Thyroid gland (tissue), 4 donors: ENCODE results near the gene WDR36. TPM values are rescaled to one million over a fixed set of nuclear protein-coding genes. Genes with fewer than 3 reads are reported as not detected.
A peak's percentile ranks its signal among the peaks of the same experiment; 100 is the strongest.

Source experiments
- DNase-seq, 2 donors: peaks; one replicate each; pipeline ENCODE4 v3.0.0-alpha.2; 2019
- H3K27ac ChIP-seq, 3 donors: fragments of 200-600 bp; sonication (generic); 1 replicate in 2 of 3; 2 replicates in 1 of 3; pipeline ENCODE4 v1.5.1; 2016 to 2019; ENCODE audit warnings: mild to moderate bottlenecking in 1 of 3, moderate library complexity in 1 of 3
- H3K27me3 ChIP-seq: fragments of 200-600 bp; sonication (generic); one replicate; pipeline ENCODE4 v1.5.1; 2019
- H3K36me3 ChIP-seq, 2 donors: fragments of 200-600 bp; sonication (generic); one replicate each; pipeline ENCODE4 v1.5.1; 2016 to 2019
- H3K4me1 ChIP-seq, 2 donors: fragments of 200-600 bp; sonication (generic); one replicate each; pipeline ENCODE4 v1.5.1; 2017 to 2019
- H3K4me3 ChIP-seq, 3 donors: fragments of 200-600 bp; sonication (generic); replicated peaks in 1 of 3; 1 replicate in 2 of 3; 2 replicates in 1 of 3; pipeline ENCODE4 v1.5.1; 2016; ENCODE audit warnings: mild to moderate bottlenecking in 1 of 3
- H3K9me3 ChIP-seq: fragments of 200-600 bp; sonication (generic); one replicate; pipeline ENCODE4 v1.5.1; 2017
- CTCF ChIP-seq, 6 experiments: fragments of 200-600 bp in 3 of 6; fragments of 450-650 bp in 3 of 6; sonication (generic) in 3 of 6; IDR thresholded peaks; one replicate each; pipeline ENCODE4 v1.5.1; 2016 to 2019; ENCODE audit warnings: antibody characterized with exemption in 6 of 6, mild to moderate bottlenecking in 2 of 6, inconsistent platforms in 1 of 6, moderate library complexity in 1 of 6
- POLR2A ChIP-seq, 2 donors: fragments of 450-650 bp; IDR thresholded peaks; one replicate each; pipeline ENCODE4 v1.6.1; 2017; ENCODE audit warnings: antibody characterized with exemption in 2 of 2, mild to moderate bottlenecking in 2 of 2, moderate library complexity in 1 of 2
- WGBS, 2 donors: methylation state at CpG; one replicate each; pipeline ENCODE4 v1.1.5; 2017; 5-methylcytosine and 5-hydroxymethylcytosine counted together
- intact Hi-C: fragments of 100-400 bp; cut with DNase I; formaldehyde crosslinking; loops from one replicate; pipeline ENCODE4 v1.15.1; 2023
- total RNA-seq, 4 donors: library from RNA; depleted of rRNA; stranded (reverse); fragments of >200 nt; gene quantifications; one replicate each; pipeline ENCODE4 v1.2.3, GENCODE V29; 2016

Gene WDR36
- total RNA-seq, 4 donors from 2014 or later, result 26.3 to 43.2 (median 30.4) TPM

GRCh38 chr5:111063709-111064322 is 28.3 kb upstream of the WDR36 start:
- no peak for TF ChIP-seq POLR2A (IDR thresholded peaks at IDR 0.05)
- peak in 3 of 6 experiments; percentile 47 to 70 (median 56) for TF ChIP-seq CTCF (IDR thresholded peaks at IDR 0.05)
- H3K9me3 ChIP-seq, result no peaks in the 10 kb centered on the region
- H3K27ac ChIP-seq, result no peak overlapping the region
- H3K27me3 ChIP-seq, result no peaks in the 10 kb centered on the region
- no peaks in the 10 kb centered on the region for H3K4me1 ChIP-seq
- DNase-seq, result peak in 1 of 2 donors; percentile 15
- intact Hi-C loops, result no loop called here
- no peaks in the 10 kb centered on the region for H3K36me3 ChIP-seq
- 23 to 34% methylated on average over 3 of the region's 3 CpGs for WGBS, 2 donors
- H3K4me3 ChIP-seq, result no peak overlapping the region

GRCh38 chr5:111066261-111066938 is 25.7 kb upstream of the WDR36 start:
- Histone ChIP-seq H3K27ac (no peak overlapping the region), H3K27me3 (no peaks in the 10 kb centered on the region), H3K36me3 (no peaks in the 10 kb centered on the region), H3K4me1 (peaks cover 0 to 9% of the 10 kb centered on the region in 2 donors), H3K9me3 (no peaks in the 10 kb centered on the region), H3K4me3 (no peak overlapping the region)
- TF ChIP-seq POLR2A (IDR thresholded peaks at IDR 0.05), result no peak
- TF ChIP-seq CTCF (IDR thresholded peaks at IDR 0.05), result no peak
- no peak for DNase-seq
- WGBS, 2 donors, result 83 to 86% methylated on average over 2 of the region's 2 CpGs
- intact Hi-C loops, result no loop called here

GRCh38 chr5:111068213-111068612 is 23.9 kb upstream of the WDR36 start:
- 82 to 85% methylated on average over 2 of the region's 2 CpGs for WGBS, 2 donors
- H3K4me1 ChIP-seq, result peaks cover 0 to 9% of the 10 kb centered on the region in 2 donors
- no peaks in the 10 kb centered on the region for H3K9me3 ChIP-seq
- no peak overlapping the region for H3K27ac ChIP-seq
- H3K4me3 ChIP-seq, result no peak overlapping the region
- no peaks in the 10 kb centered on the region for H3K36me3 ChIP-seq
- intact Hi-C loops, result no loop called here
- H3K27me3 ChIP-seq, result no peaks in the 10 kb centered on the region
- TF ChIP-seq CTCF (IDR thresholded peaks at IDR 0.05) (no peak), POLR2A (IDR thresholded peaks at IDR 0.05) (no peak)
- DNase-seq, result no peak

GRCh38 chr5:111069839-111070238 is 22.3 kb upstream of the WDR36 start:
- intact Hi-C loops, result no loop called here
- Histone ChIP-seq H3K27me3 (no peaks in the 10 kb centered on the region), H3K4me3 (no peak overlapping the region), H3K4me1 (peaks cover 0 to 9% of the 10 kb centered on the region in 2 donors), H3K36me3 (no peaks in the 10 kb centered on the region), H3K27ac (no peak overlapping the region), H3K9me3 (no peaks in the 10 kb centered on the region)
- no peak for DNase-seq
- TF ChIP-seq POLR2A (IDR thresholded peaks at IDR 0.05), result no peak
- no peak for TF ChIP-seq CTCF (IDR thresholded peaks at IDR 0.05)
- 40 to 48% methylated on average over 4 of the region's 4 CpGs for WGBS, 2 donors
